GM12878 (cell line): ENCODE data around the gene BIRC3. TPM values are rescaled to one million over a fixed set of nuclear protein-coding genes. Genes with fewer than 3 reads are reported as not detected.

Experiments
- ATAC-seq: fragments of 200-7000 bp; cut with Tn5 transposase; 3 replicates; pipeline ENCODE4 v1.9.1; 2020; ENCODE audit warnings: mild to moderate bottlenecking, moderate library complexity
- BruUV-seq: library from RNA; stranded (reverse); fragments of 400-500 nt; replicated peaks from 2 replicates; lab custom pipeline; 2021; lab: Mats Ljungman, UMichigan
- CTCF ChIA-PET: fragments of 300-600 bp; sonication (Branson Sonifier 250); formaldehyde crosslinking; extraction: SDS; loops from one replicate; lab custom pipeline; 2021; ENCODE audit warnings: inconsistent platforms; lab: Yijun Ruan, JAX
- POLR2A ChIA-PET: fragments of 350-600 bp; formaldehyde crosslinking; extraction: SDS; loops from one replicate; lab custom pipeline; 2021; ENCODE audit warnings: inconsistent platforms; lab: Charles Lee
- RAD21 ChIA-PET: fragments of 300-600 bp; sonication (Branson Sonifier 250); formaldehyde crosslinking; loops from one replicate; lab custom pipeline; 2023; ENCODE audit warnings: antibody characterized with exemption; ENCODE audit not compliant: unreplicated experiment; lab: Charles Lee
- SMC1A ChIA-PET: fragments of 300-600 bp; sonication (Branson Sonifier 250); formaldehyde crosslinking; loops from one replicate; lab custom pipeline; 2023; ENCODE audit not compliant: unreplicated experiment, uncharacterized antibody; lab: Charles Lee
- DNase-seq: peaks from one replicate; pipeline ENCODE4 v3.0.0-alpha.2; 2011; ENCODE audit warnings: low read depth, low spot score
- FAIRE-seq: peaks from 3 replicates; lab custom pipeline; 2011; peaks lifted over from hg19 to GRCh38; lab: Jason Lieb, UNC
- H2AFZ ChIP-seq: 2 replicates; pipeline ENCODE4 v1.6.0; 2011; ENCODE audit warnings: low read depth, low read length, control low read depth; ENCODE audit not compliant: control insufficient read depth
- H3K27ac ChIP-seq: 2 replicates; pipeline ENCODE4 v1.5.1; 2011; ENCODE audit warnings: control low read depth; ENCODE audit not compliant: control insufficient read depth, insufficient read depth
- H3K27me3 ChIP-seq, 2 experiments: replicated peaks in 1 of 2; 2 replicates each; pipeline versions ENCODE4 v1.6.0 to v1.6.1; 2011; ENCODE audit warnings: low read length in 1 of 2; ENCODE audit not compliant: control insufficient read depth in 2 of 2, insufficient read depth in 2 of 2
- H3K36me3 ChIP-seq, 2 experiments: 2 replicates each; pipeline ENCODE4 v1.5.1; 2011; ENCODE audit warnings: low read length in 1 of 2; ENCODE audit not compliant: control insufficient read depth in 2 of 2, insufficient read depth in 2 of 2
- H3K4me1 ChIP-seq: 2 replicates; pipeline ENCODE4 v1.6.1; 2011; ENCODE audit warnings: mild to moderate bottlenecking, low read length, moderate library complexity, mixed read lengths; ENCODE audit not compliant: control insufficient read depth, insufficient read depth
- H3K4me2 ChIP-seq: 2 replicates; pipeline ENCODE4 v1.6.0; 2011; ENCODE audit warnings: control low read depth; ENCODE audit not compliant: control insufficient read depth, insufficient read depth
- H3K4me3 ChIP-seq: fragments of 200-600 bp; sonication (generic); 2 replicates; pipeline ENCODE4 v1.5.1; 2016
- H3K79me2 ChIP-seq: 2 replicates; pipeline ENCODE4 v1.6.0; 2011; ENCODE audit warnings: low read length; ENCODE audit not compliant: control insufficient read depth, insufficient read depth
- H3K9ac ChIP-seq: 2 replicates; pipeline ENCODE4 v1.8.0; 2011; ENCODE audit warnings: low read length, control low read depth, mixed read lengths; ENCODE audit not compliant: control insufficient read depth, insufficient read depth
- H3K9me3 ChIP-seq: replicated peaks from 3 replicates; pipeline ENCODE4 v1.5.1; 2011; ENCODE audit warnings: mild to moderate bottlenecking, low read length; ENCODE audit not compliant: control insufficient read depth, insufficient read depth
- H4K20me1 ChIP-seq: 2 replicates; pipeline ENCODE4 v1.6.0; 2011; ENCODE audit not compliant: control insufficient read depth, insufficient read depth
- BACH1 ChIP-seq: fragments of 450-650 bp; IDR thresholded peaks from 2 replicates; pipeline ENCODE4 v1.6.1; 2017; ENCODE audit warnings: mild to moderate bottlenecking, borderline replicate concordance
- BHLHE40 ChIP-seq, 2 experiments: fragments of 450-650 bp in 1 of 2; IDR thresholded peaks; 2 replicates each; pipeline ENCODE4 v1.6.1; 2011 to 2017; ENCODE audit warnings: low read depth in 2 of 2, borderline replicate concordance in 1 of 2, improper control_type of control experiment in 1 of 2, low read length in 1 of 2, mild to moderate bottlenecking in 1 of 2
- E2F4 ChIP-seq: IDR thresholded peaks from 2 replicates; pipeline ENCODE4 v1.6.1; 2012; ENCODE audit warnings: low read depth, low read length, improper control_type of control experiment
- FOXM1 ChIP-seq: IDR thresholded peaks from 2 replicates; pipeline ENCODE4 v1.6.1; 2012; ENCODE audit warnings: low read depth, mild to moderate bottlenecking, inconsistent platforms, low read length, moderate library complexity
- GABPA ChIP-seq: IDR thresholded peaks from 2 replicates; pipeline ENCODE4 v1.6.1; 2014; ENCODE audit warnings: antibody characterized with exemption, low read depth, mild to moderate bottlenecking, inconsistent platforms
- HCFC1 ChIP-seq: fragments of 150-350 bp; IDR thresholded peaks from 2 replicates; pipeline ENCODE4 v1.6.1; 2014; ENCODE audit warnings: low read length
- IKZF1 ChIP-seq: fragments of 450-650 bp; conservative IDR thresholded peaks from 2 replicates; pipeline ENCODE4 v1.6.1; 2017; ENCODE audit warnings: antibody characterized with exemption, mild to moderate bottlenecking
- IRF3 ChIP-seq: fragments of 450-650 bp; IDR thresholded peaks from 2 replicates; pipeline ENCODE4 v1.6.1; 2014; ENCODE audit warnings: mild to moderate bottlenecking
- KAT2A ChIP-seq: conservative IDR thresholded peaks from 2 replicates; pipeline ENCODE4 v1.6.1; 2011; ENCODE audit warnings: low read depth, low read length; ENCODE audit not compliant: control insufficient read depth
- KLF5 ChIP-seq: fragments of 450-650 bp; IDR thresholded peaks from 2 replicates; pipeline ENCODE4 v1.6.1; 2014; ENCODE audit warnings: mild to moderate bottlenecking; ENCODE audit not compliant: partially characterized antibody
- MYB ChIP-seq: fragments of 150-350 bp; IDR thresholded peaks from 2 replicates; pipeline ENCODE4 v1.6.1; 2014; ENCODE audit warnings: mild to moderate bottlenecking, low read depth, low read length, borderline replicate concordance
- NFIC ChIP-seq: IDR thresholded peaks from 2 replicates; pipeline ENCODE4 v1.6.1; 2012; ENCODE audit warnings: low read depth, mild to moderate bottlenecking, inconsistent platforms, low read length, moderate library complexity
- NR2C1 ChIP-seq: fragments of 450-650 bp; IDR thresholded peaks from 2 replicates; pipeline ENCODE4 v1.6.1; 2017; ENCODE audit warnings: antibody characterized with exemption, mild to moderate bottlenecking, moderate library complexity
- POU2F2 ChIP-seq: IDR thresholded peaks from 3 replicates; pipeline ENCODE4 v1.6.1; 2011; ENCODE audit warnings: low read depth, mild to moderate bottlenecking, low read length, borderline replicate concordance
- RFX5 ChIP-seq: IDR thresholded peaks from 2 replicates; pipeline ENCODE4 v1.6.1; 2011; ENCODE audit warnings: low read depth, low read length, improper control_type of control experiment
- SREBF1 ChIP-seq: IDR thresholded peaks from 2 replicates; pipeline ENCODE4 v1.6.1; 2012; ENCODE audit warnings: mild to moderate bottlenecking, low read length
- SUPT20H ChIP-seq: IDR thresholded peaks from 2 replicates; pipeline ENCODE4 v1.6.1; 2011; ENCODE audit warnings: low read depth, mild to moderate bottlenecking, low read length, moderate library complexity, borderline replicate concordance; ENCODE audit not compliant: control insufficient read depth
- ZBED1 ChIP-seq: IDR thresholded peaks from 2 replicates; pipeline ENCODE4 v1.6.1; 2016; ENCODE audit warnings: borderline replicate concordance
- ZNF24 ChIP-seq: fragments of 450-650 bp; IDR thresholded peaks from 2 replicates; pipeline ENCODE4 v1.6.1; 2017; ENCODE audit warnings: antibody characterized with exemption, mild to moderate bottlenecking
- WGBS: methylation state at CpG from one replicate; pipeline ENCODE4 v1.1.6; 2016; ENCODE audit warnings: low lambda C conversion rate; ENCODE audit not compliant: insufficient replicate concordance, insufficient coverage; ENCODE audit errors: missing lambda C conversion rate; 5-methylcytosine and 5-hydroxymethylcytosine counted together
- in situ Hi-C: fragments of 300-500 bp; cut with MboI; formaldehyde crosslinking; loops from 9 replicates; pipeline ENCODE4 v1.14.3; 2018; ENCODE audit warnings: mixed read lengths
- intact Hi-C: fragments of 100-400 bp; cut with micrococcal nuclease; formaldehyde crosslinking; loops from one replicate; pipeline ENCODE4 v1.14.2; 2022; ENCODE audit not compliant: unreplicated experiment
- polyA plus RNA-seq, 11 experiments: library from polyadenylated mRNA; depleted of rRNA in 4 of 11; unstranded in 6 of 11; stranded (reverse) in 5 of 11; fragments of >200 nt; fragmentation: Nextera tagmentation in 4 of 11; fragmentation: Illumina TruSeq in 1 of 11; extraction: Ambion mirVana in 4 of 11; extraction: Trizol in 1 of 11; gene quantifications; 1 replicate in 1 of 11; 2 replicates in 10 of 11; pipeline versions ENCODE4 v1.2.1 to v1.2.3, GENCODE V29; 2011 to 2016; ENCODE audit warnings: inconsistent platforms in 2 of 11, missing spikeins in 2 of 11, low read depth in 1 of 11
- total RNA-seq, 4 experiments: library from RNA; depleted of rRNA in 3 of 4; stranded (reverse); fragments of >200 nt in 3 of 4; fragmentation: Illumina TruSeq in 1 of 4; extraction: Trizol in 1 of 4; gene quantifications; 2 replicates each; pipeline versions ENCODE4 v1.2.1 to v1.2.3, GENCODE V29; 2013 to 2021

Gene BIRC3
- total and polyA plus RNA-seq, 10 of the 15 experiments (the other 5 are each of a cell fraction or from before 2014, with no cell fraction given) = 42.1 to 351 (median 83.7) TPM

GRCh38 chr11:102302241-102302640 lies 15.0 kb upstream of the BIRC3 start:
- no peaks in the 10 kb centered on the region for H3K36me3 ChIP-seq
- no peak for TF ChIP-seq SREBF1
- TF ChIP-seq MYB = no peak
- TF ChIP-seq ZNF24 = no peak
- no peak for TF ChIP-seq KAT2A
- no peak for TF ChIP-seq POU2F2
- no peak for TF ChIP-seq FOXM1
- TF ChIP-seq IKZF1 = no peak
- no peak for FAIRE-seq
- BruUV-seq = no TSS peak
- H3K4me1 ChIP-seq = peaks cover 8% of the 10 kb centered on the region
- H3K27ac ChIP-seq = no peak overlapping the region
- 0% methylated on average over 1 of the region's 1 CpG for WGBS
- ChIA-PET CTCF (interaction anchor here (1.0 kb wide), 1 partner anchor 12 kb away, joined by 3 read pairs; no protein-coding TSS in a partner anchor), RAD21 (no interaction called here), POLR2A (no interaction called here), SMC1A (interaction anchor here (0.9 kb wide), 1 partner anchor 8 kb away, joined by 4 read pairs; no protein-coding TSS in a partner anchor)
- in situ Hi-C loops = no loop called here
- intact Hi-C loops = no loop called here
- H3K9ac ChIP-seq = no peak overlapping the region
- H2AFZ ChIP-seq = no peak overlapping the region
- no peaks in the 10 kb centered on the region for H3K27me3 ChIP-seq
- no peaks in the 10 kb centered on the region for H3K79me2 ChIP-seq
- H3K9me3 ChIP-seq = peaks cover 7% of the 10 kb centered on the region; the same call in 2 of the 3 replicates
- DNase-seq = no peak
- no peak for ATAC-seq
- no peaks in the 10 kb centered on the region for H4K20me1 ChIP-seq
- H3K4me3 ChIP-seq = no peak overlapping the region
- H3K4me2 ChIP-seq = no peak overlapping the region

GRCh38 chr11:102304686-102305085 lies 12.6 kb upstream of the BIRC3 start:
- H2AFZ ChIP-seq = no peak overlapping the region
- ChIA-PET SMC1A (no interaction called here), CTCF (no interaction called here), RAD21 (no interaction called here), POLR2A (no interaction called here)
- WGBS = 87% methylated on average over 4 of the region's 4 CpGs
- intact Hi-C loops = no loop called here
- no peak for DNase-seq
- no peaks in the 10 kb centered on the region for H3K27me3 ChIP-seq
- H3K4me3 ChIP-seq = no peak overlapping the region
- peaks cover 9% of the 10 kb centered on the region for H3K4me1 ChIP-seq
- H3K79me2 ChIP-seq = no peaks in the 10 kb centered on the region
- in situ Hi-C loops = no loop called here
- H3K9me3 ChIP-seq = peaks cover 7% of the 10 kb centered on the region; the same call in 2 of the 3 replicates
- no peaks in the 10 kb centered on the region for H4K20me1 ChIP-seq
- FAIRE-seq = no peak
- no peak overlapping the region for H3K4me2 ChIP-seq
- TF ChIP-seq NR2C1 = no peak
- no peak for TF ChIP-seq HCFC1
- TF ChIP-seq RFX5 = no peak
- TF ChIP-seq GABPA = no peak
- no peak for TF ChIP-seq KLF5
- TF ChIP-seq NFIC = no peak
- TF ChIP-seq E2F4 = no peak
- no peak for TF ChIP-seq BHLHE40 (IDR thresholded peaks at IDR 0.05; ENCODE audit: borderline replicate concordance in 1 of 2, low read depth in 2 of 2, low read length in 1 of 2)
- TF ChIP-seq IRF3 = no peak
- TF ChIP-seq BACH1 = no peak
- TF ChIP-seq ZBED1 = no peak
- TF ChIP-seq SUPT20H = no peak
- no peak overlapping the region for H3K9ac ChIP-seq
- BruUV-seq = no TSS peak
- no peaks in the 10 kb centered on the region for H3K36me3 ChIP-seq
- ATAC-seq = no peak
- H3K27ac ChIP-seq = no peak overlapping the region
